GM12801 (cell line): ENCODE measurements around the gene ADAMTS19.

Source experiments
- CTCF ChIP-seq: IDR thresholded peaks from one replicate; pipeline ENCODE4 v1.5.1; 2011; ENCODE audit warnings: control low read depth; ENCODE audit not compliant: insufficient read length; ENCODE audit errors: extremely low read depth

Gene ADAMTS19

DNA sequence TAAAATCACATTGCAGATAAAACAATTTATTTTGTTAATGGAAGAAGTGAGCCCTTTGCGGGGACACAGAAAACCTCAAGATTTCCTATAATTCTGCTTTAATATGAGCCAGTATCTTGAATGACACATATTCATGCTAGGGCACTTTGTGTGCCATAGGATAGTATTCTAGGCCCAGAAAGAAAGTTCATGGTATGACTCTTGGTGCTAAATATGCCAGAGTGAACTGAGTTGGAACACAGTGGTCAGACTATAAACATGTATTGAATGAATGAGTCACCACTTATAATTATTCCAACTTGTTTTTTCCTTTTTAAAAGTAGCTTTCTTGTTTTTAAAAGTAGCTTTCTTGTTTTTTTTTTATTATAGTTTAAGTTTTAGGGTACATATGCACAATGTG lies 46.0 kb downstream of the ADAMTS19 start:
- TF ChIP-seq CTCF, result no peak

GRCh38 chr5:129506950-129507349 lies 46.9 kb downstream of the ADAMTS19 start:
- TF ChIP-seq CTCF, result no peak

DNA sequence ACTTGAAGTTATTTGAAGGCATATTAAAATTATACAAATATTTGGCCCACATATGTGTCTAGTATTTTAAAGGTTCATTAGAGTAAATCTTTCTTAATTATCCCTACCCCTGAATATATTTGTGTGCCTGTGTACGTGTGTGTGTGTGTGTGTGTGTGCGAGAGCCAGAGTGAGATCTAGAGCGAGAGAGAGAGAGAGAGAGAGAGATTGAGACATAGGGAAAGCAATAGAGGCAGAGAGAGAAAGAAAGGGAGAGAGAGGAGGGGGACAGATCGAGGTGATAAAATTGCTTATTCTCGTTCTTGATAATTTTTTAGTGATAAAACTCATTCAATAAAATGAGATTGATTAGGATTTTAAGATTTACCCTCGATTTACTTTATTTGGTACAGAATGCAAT lies 47.4 kb downstream of the ADAMTS19 start:
- no peak for TF ChIP-seq CTCF

DNA sequence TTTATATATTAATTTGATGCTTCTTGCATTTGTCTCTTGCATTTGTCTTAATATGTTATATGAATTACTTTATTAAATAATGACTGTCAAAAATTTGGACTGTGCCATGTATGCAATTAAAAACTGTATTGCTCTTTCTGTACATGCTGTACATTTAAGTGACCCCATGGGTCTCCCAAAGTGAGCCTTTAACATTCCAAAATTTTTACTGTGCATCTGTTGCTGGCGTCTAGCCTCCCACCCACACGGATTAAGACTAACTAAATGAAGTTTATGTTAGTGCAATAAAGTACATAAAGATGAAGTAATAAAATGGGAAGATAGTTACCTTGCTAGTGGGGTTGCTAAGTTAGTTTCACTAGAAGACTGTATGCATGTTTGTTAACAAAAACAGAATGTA lies 48.5 kb downstream of the ADAMTS19 start:
- TF ChIP-seq CTCF, result no peak

GRCh38 chr5:129509363-129509975 lies 49.4 kb downstream of the ADAMTS19 start:
- TF ChIP-seq CTCF, result no peak

DNA sequence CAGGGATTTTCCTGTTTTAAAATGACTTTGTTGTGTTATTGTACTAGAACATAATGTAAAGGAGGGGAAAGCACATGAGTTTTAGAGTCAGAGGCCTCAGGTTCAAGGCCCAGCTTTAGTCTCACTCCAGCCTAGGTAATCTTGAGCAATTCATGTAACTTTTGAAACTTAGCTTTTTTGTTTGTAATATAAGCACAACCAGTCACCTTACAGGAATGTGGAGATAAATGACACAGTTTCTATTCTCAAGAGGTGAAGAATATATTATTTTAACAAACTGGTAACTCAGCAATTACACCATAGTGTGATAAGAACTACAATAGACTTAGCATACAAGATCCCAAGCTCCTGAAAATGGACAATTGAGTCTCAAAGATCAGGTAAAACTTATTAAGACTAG lies 51.2 kb downstream of the ADAMTS19 start:
- TF ChIP-seq CTCF, result no peak

- no peak for TF ChIP-seq CTCF
These were observed 81.0 kb downstream of the ADAMTS19 start for GRCh38 chr5:129541051-129541450.
